Fibroblast of the aortic adventitia (primary cell): ENCODE data around the gene TSPOAP1. TPM values are rescaled to one million over a fixed set of nuclear protein-coding genes. Genes with fewer than 3 reads are reported as not detected.

Experiments used
- DNase-seq: peaks from one replicate; pipeline ENCODE4 v3.0.0-alpha.2; 2010; ENCODE audit warnings: low read depth
- H3K4me3 ChIP-seq: 2 replicates; pipeline ENCODE4 v1.5.1; 2011; ENCODE audit warnings: low read depth, mild to moderate bottlenecking, control low read depth, low read length, moderate library complexity
- small RNA-seq: library from RNA; depleted of rRNA; stranded (forward); fragments of <200 nt; gene quantifications from one replicate; pipeline ENCODE3, GENCODE V24; 2012
- total RNA-seq: library from RNA; depleted of rRNA; stranded (reverse); fragments of >200 nt; gene quantifications from 2 replicates; pipeline ENCODE4 v1.2.3, GENCODE V29; 2012; ENCODE audit warnings: low replicate concordance
- TF ChIP-seq, protein P1 (sequence below): IDR thresholded peaks from 2 replicates; pipeline ENCODE4 v1.5.1; 2011; ENCODE audit warnings: mild to moderate bottlenecking, low read length, control low read depth, inconsistent platforms; ENCODE audit not compliant: insufficient read depth

Gene TSPOAP1
- total RNA-seq, 1 donor, result 0.18 TPM

DNA sequence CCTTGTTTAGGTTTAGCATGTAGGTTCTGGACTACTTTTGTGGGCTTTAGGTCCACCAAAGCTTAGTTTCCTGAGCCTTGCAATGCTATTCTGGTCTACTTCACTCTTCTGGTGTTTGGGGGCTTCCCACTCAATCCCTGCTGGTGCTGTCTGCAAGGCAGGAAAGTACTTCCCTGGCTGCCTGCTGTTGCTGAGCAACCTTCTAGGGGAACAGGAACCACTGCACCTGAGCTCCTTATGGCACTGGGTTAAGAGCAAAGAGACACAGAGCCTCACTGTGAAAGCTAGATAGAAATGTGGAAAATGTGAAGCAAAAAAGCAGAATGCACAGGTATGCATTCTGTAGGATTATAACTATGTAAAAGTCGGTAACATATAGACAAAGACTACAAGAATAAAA lies 64.8 kb downstream of the TSPOAP1 start:
- TF ChIP-seq, protein P1, sequence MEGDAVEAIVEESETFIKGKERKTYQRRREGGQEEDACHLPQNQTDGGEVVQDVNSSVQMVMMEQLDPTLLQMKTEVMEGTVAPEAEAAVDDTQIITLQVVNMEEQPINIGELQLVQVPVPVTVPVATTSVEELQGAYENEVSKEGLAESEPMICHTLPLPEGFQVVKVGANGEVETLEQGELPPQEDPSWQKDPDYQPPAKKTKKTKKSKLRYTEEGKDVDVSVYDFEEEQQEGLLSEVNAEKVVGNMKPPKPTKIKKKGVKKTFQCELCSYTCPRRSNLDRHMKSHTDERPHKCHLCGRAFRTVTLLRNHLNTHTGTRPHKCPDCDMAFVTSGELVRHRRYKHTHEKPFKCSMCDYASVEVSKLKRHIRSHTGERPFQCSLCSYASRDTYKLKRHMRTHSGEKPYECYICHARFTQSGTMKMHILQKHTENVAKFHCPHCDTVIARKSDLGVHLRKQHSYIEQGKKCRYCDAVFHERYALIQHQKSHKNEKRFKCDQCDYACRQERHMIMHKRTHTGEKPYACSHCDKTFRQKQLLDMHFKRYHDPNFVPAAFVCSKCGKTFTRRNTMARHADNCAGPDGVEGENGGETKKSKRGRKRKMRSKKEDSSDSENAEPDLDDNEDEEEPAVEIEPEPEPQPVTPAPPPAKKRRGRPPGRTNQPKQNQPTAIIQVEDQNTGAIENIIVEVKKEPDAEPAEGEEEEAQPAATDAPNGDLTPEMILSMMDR, result no peak
- no peak overlapping the region for H3K4me3 ChIP-seq
- DNase-seq, result no peak

DNA sequence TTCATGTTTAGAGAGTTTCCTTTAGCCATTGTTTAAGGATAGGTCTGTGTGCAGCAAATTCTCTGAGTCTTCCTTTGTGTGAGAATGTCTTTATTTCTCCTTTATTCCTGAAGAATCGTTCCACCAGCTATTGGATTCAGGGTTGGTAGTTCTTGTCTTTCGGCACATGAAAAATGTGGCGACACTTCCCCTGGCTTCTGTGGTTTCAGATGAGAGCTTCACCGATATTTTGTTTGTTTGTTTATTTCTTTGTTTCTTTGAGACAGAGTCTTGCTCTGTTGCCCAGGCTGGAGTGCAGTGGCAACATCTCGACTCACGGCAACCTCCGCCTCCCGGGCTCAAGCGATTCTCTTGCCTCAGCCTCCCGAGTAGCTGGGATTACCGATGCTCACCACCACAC lies 66.4 kb downstream of the TSPOAP1 start:
- TF ChIP-seq, protein P1, result no peak
- no peak overlapping the region for H3K4me3 ChIP-seq
- DNase-seq, result no peak

- TF ChIP-seq, protein P1, result no peak
- DNase-seq, result no peak
These were observed 73.8 kb downstream of the TSPOAP1 start for GRCh38 chr17:58254803-58255202.

DNA sequence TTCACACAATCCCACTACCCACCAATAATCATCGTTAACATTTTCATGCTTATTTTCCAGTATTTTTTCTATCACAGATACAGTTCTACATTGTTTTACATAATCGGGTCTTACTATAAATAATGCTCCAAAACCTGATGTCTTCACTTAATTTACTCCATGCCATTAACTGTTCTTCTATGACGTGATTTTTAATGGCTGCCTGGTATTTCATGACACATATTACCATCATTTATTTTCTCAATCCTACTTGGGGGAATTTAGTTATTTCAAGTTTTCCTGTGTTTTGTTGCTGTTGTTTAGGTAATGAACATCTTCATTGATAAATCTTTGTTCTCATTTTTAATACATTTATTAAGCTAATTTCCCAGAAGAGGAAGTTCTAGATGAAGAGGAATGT lies 75.5 kb downstream of the TSPOAP1 start:
- H3K4me3 ChIP-seq, result no peak overlapping the region
- DNase-seq, result no peak
- TF ChIP-seq, protein P1, result no peak

More at GRCh38 chr17:58254803-58255202, 73.8 kb downstream of the TSPOAP1 start:
- no peak overlapping the region for H3K4me3 ChIP-seq

DNA sequence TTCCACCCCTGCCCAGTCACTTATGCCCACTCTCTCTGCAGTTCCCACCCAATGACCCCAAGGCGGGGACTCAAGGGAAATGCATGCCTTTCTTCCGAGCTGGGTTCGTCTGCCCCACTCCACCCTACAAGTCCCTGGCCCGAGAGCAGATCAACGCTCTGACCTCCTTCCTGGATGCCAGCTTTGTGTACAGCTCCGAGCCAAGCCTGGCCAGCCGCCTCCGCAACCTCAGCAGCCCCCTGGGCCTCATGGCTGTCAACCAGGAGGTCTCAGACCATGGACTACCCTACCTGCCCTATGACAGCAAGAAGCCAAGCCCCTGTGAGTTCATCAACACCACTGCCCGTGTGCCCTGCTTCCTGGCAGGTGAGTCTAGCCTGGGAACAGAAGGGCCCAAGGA lies 76.5 kb downstream of the TSPOAP1 start:
- TF ChIP-seq, protein P1, result no peak
- H3K4me3 ChIP-seq, result no peak overlapping the region

More for the DNA sequence above, 76.5 kb downstream of the TSPOAP1 start:
- no peak for DNase-seq

Small RNA genes lying within 50 kb of the gene (small RNA-seq; reads per million reads assigned to genes)
- gene MIR4736, result not detected

Other genes starting within 250 kb of the TSPOAP1 start
- gene DYNLL2, start 245.4 kb downstream of the TSPOAP1 start, total RNA-seq, result 15.0 and 17.4 TPM in 2 replicates
- not detected in 2 replicates for gene OR4D1, start 180.4 kb downstream of the TSPOAP1 start, total RNA-seq
- not detected in 2 replicates for gene OR4D2, start 161.8 kb downstream of the TSPOAP1 start, total RNA-seq
- not detected in 2 replicates for gene EPX, start 136.1 kb downstream of the TSPOAP1 start, total RNA-seq
- 10.6 and 16.6 TPM in 2 replicates for gene MKS1, start 109.5 kb downstream of the TSPOAP1 start, total RNA-seq
- not detected in 2 replicates for gene LPO, start 90.2 kb downstream of the TSPOAP1 start, total RNA-seq
- 0.09 TPM in 1 of 2 replicates, not detected in the other for gene MPO, start 47.9 kb downstream of the TSPOAP1 start, total RNA-seq
- gene SUPT4H1, start 23.4 kb upstream of the TSPOAP1 start, total RNA-seq, result 18.2 and 34.9 TPM in 2 replicates
- under 0.01 and 0.49 TPM in 2 replicates for gene RNF43, start 88.7 kb upstream of the TSPOAP1 start, total RNA-seq
- gene HSF5, start 159.6 kb upstream of the TSPOAP1 start, total RNA-seq, result 0.16 TPM in 1 of 2 replicates, not detected in the other
- 33.3 and 49.8 TPM in 2 replicates for gene MTMR4, start 185.8 kb upstream of the TSPOAP1 start, total RNA-seq